CD14-positive monocyte (primary cell): Measurements from ENCODE around the gene GPC2. TPM values are rescaled to one million over a fixed set of nuclear protein-coding genes. Genes with fewer than 3 reads are reported as not detected.

Experiments used
- DNase-seq, 3 donors: peaks; one replicate each; pipeline ENCODE4 v3.0.0-alpha.2; 2011 to 2022
- H2AFZ ChIP-seq: 2 replicates; pipeline ENCODE4 v1.6.0; 2012; ENCODE audit warnings: mild to moderate bottlenecking, low read depth, low read length, inconsistent platforms; ENCODE audit not compliant: insufficient read depth, poor library complexity, severe bottlenecking
- H3K27ac ChIP-seq, 2 donors: 1 replicate in 1 of 2; 2 replicates in 1 of 2; pipeline ENCODE4 v1.5.1; 2012 to 2013; ENCODE audit warnings: low read length in 2 of 2, control low read depth in 1 of 2, inconsistent platforms in 1 of 2, low read depth in 1 of 2, mild to moderate bottlenecking in 1 of 2
- H3K27me3 ChIP-seq, 2 donors: one replicate each; pipeline versions ENCODE4 v1.6.0 to v1.6.1; 2011 to 2013; ENCODE audit warnings: low read length in 2 of 2; ENCODE audit not compliant: control insufficient read depth in 2 of 2, insufficient read depth in 2 of 2
- H3K36me3 ChIP-seq, 2 donors: replicated peaks in 1 of 2; 1 replicate in 1 of 2; 2 replicates in 1 of 2; pipeline versions ENCODE4 v1.5.1 to v1.6.1; 2012 to 2013; ENCODE audit warnings: low read length in 2 of 2, control low read depth in 1 of 2, inconsistent platforms in 1 of 2, mild to moderate bottlenecking in 1 of 2; ENCODE audit not compliant: insufficient read depth in 2 of 2, control insufficient read depth in 1 of 2
- H3K4me1 ChIP-seq, 2 donors: 1 replicate in 1 of 2; 2 replicates in 1 of 2; pipeline versions ENCODE4 v1.5.1 to v1.6.1; 2012 to 2013; ENCODE audit warnings: low read length in 2 of 2, control low read depth in 1 of 2, inconsistent platforms in 1 of 2, mild to moderate bottlenecking in 1 of 2, moderate library complexity in 1 of 2; ENCODE audit not compliant: insufficient read depth in 2 of 2, control insufficient read depth in 1 of 2
- H3K4me2 ChIP-seq: replicated peaks from 2 replicates; pipeline ENCODE3; 2012; ENCODE audit warnings: low read length, moderate library complexity, mild to moderate bottlenecking; ENCODE audit not compliant: poor library complexity, severe bottlenecking; ENCODE audit errors: extremely low read depth
- H3K4me3 ChIP-seq, 3 experiments: fragments of 200-600 bp in 1 of 3; sonication (generic) in 1 of 3; replicated peaks in 1 of 3; 1 replicate in 2 of 3; 2 replicates in 1 of 3; pipeline ENCODE4 v1.5.1; 2011 to 2013; ENCODE audit warnings: low read length in 3 of 3, mild to moderate bottlenecking in 3 of 3, control low read depth in 2 of 3, low read depth in 2 of 3, inconsistent platforms in 1 of 3, moderate library complexity in 1 of 3
- H3K79me2 ChIP-seq: 2 replicates; pipeline ENCODE4 v1.6.0; 2012; ENCODE audit warnings: mild to moderate bottlenecking, control low read depth, inconsistent platforms, low read length, moderate library complexity; ENCODE audit not compliant: insufficient read depth
- H3K9ac ChIP-seq: 2 replicates; pipeline ENCODE4 v1.6.0; 2017; ENCODE audit warnings: low read length, mild to moderate bottlenecking; ENCODE audit not compliant: insufficient read depth, poor library complexity, severe bottlenecking
- H3K9me3 ChIP-seq, 2 donors: replicated peaks in 1 of 2; 1 replicate in 1 of 2; 2 replicates in 1 of 2; pipeline versions ENCODE4 v1.5.1 to v1.6.1; 2012 to 2013; ENCODE audit warnings: low read length in 2 of 2, control low read depth in 1 of 2; ENCODE audit not compliant: control insufficient read depth in 1 of 2, insufficient read depth in 1 of 2
- H4K20me1 ChIP-seq: 2 replicates; pipeline ENCODE4 v1.6.0; 2012; ENCODE audit warnings: mild to moderate bottlenecking, low read length, control low read depth, moderate library complexity; ENCODE audit not compliant: insufficient read depth
- H3K27ac Mint-ChIP-seq, 7 donors: one replicate each; pipeline ENCODE4 v1.8.0; 2020; ENCODE audit warnings: mild to moderate bottlenecking in 7 of 7, mixed read lengths in 7 of 7, moderate library complexity in 6 of 7, inconsistent platforms in 2 of 7
- H3K27me3 Mint-ChIP-seq, 3 donors: one replicate each; pipeline ENCODE4 v1.8.0; 2021 to 2022; ENCODE audit warnings: low read depth in 3 of 3, mild to moderate bottlenecking in 3 of 3, mixed read lengths in 3 of 3, moderate library complexity in 3 of 3, inconsistent platforms in 1 of 3
- H3K36me3 Mint-ChIP-seq, 2 donors: one replicate each; pipeline ENCODE4 v1.8.0; 2020; ENCODE audit warnings: mixed read lengths in 2 of 2, inconsistent platforms in 1 of 2, mild to moderate bottlenecking in 1 of 2
- H3K4me1 Mint-ChIP-seq: one replicate; pipeline ENCODE4 v1.8.0; 2020; ENCODE audit warnings: mild to moderate bottlenecking, mixed read lengths
- H3K4me3 Mint-ChIP-seq, 2 donors: one replicate each; pipeline ENCODE4 v1.8.0; 2020; ENCODE audit warnings: mild to moderate bottlenecking in 2 of 2, mixed read lengths in 2 of 2, moderate library complexity in 1 of 2
- H3K9me3 Mint-ChIP-seq, 7 donors: one replicate each; pipeline ENCODE4 v1.8.0; 2020 to 2022; ENCODE audit warnings: mixed read lengths in 7 of 7, mild to moderate bottlenecking in 6 of 7, moderate library complexity in 6 of 7, inconsistent platforms in 2 of 7
- CTCF ChIP-seq: fragments of 200-600 bp; IDR thresholded peaks from one replicate; pipeline ENCODE4 v1.8.0; 2022; ENCODE audit warnings: antibody characterized with exemption, mild to moderate bottlenecking
- WGBS: methylation state at CpG from one replicate; pipeline ENCODE4 v1.1.5; 2013; ENCODE audit warnings: missing lambda C conversion rate; ENCODE audit not compliant: insufficient coverage; 5-methylcytosine and 5-hydroxymethylcytosine counted together
- intact Hi-C, 2 donors: fragments of 100-400 bp; cut with micrococcal nuclease; formaldehyde crosslinking; loops; one replicate each; pipeline versions ENCODE4 v1.15.0 to v1.15.1; 2023
- polyA plus RNA-seq, 3 donors: library from polyadenylated mRNA; depleted of rRNA in 1 of 3; unstranded in 2 of 3; stranded (reverse) in 1 of 3; fragments of 300-500 nt in 2 of 3; fragments of >200 nt in 1 of 3; fragmentation: Illumina TruSeq in 2 of 3; gene quantifications; 1 replicate in 2 of 3; 2 replicates in 1 of 3; pipeline ENCODE4 v1.2.3, GENCODE V29; 2012 to 2021

The GPC2 gene
- polyA plus RNA-seq, 3 donors = 0.91 TPM; not detected in 2

DNA sequence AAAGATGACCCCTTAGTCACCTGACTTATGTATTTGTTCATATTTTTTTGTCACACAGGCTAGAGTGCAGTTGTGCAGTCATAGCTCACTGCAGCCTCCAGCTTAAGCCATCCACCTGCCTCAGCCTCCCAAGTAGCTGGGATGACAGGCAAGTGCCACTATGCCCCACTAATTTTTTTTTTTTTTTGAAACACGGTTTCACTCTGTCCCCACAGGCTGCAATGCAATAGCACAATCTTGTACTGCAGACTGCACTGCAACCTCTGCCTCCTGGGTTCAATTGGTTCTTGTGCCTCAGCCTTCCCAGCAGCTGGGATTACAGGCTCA lies 48.6 kb downstream of the GPC2 start:
- no peak for TF ChIP-seq CTCF

DNA sequence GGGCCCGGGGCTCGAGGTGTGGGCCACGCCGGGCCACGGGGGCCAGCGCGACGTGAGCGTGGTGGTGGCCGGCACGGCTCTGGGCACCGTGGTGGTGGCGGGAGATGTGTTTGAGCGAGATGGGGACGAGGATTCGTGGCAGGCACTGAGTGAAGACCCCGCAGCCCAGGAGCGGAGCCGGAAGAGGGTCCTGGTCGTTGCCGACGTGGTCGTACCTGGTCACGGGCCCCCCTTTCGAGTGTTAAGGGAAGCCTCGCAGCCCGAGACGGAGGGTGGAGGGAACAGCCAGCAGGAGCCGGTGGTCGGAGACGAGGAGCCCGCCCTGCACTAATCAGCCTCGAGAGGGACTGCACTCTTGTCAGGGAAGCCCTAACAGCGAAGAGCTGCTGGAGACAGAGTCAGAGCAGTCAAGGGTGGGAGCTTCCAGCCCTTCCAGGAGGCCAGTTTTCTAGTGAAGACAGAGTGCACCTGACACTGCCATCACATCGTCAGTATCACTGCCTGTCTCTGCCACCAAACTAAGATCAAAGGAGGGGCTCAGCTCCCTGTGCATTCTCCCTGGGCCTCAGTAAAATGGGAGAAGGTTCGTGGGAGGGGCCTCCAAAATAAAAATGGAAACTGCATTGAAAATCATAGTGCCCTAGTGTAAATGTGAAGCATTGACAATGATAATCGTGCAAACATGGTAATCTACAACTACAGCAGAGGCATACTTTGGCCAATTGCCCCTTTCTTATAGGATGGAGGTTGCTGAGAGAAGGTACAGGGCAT lies 49.1 kb downstream of the GPC2 start:
- Histone ChIP-seq H3K27ac (peak overlapping the region in 1 of 2 donors; percentile 92), H2AFZ (peak overlapping the region; percentile 97), H3K4me1 (peaks cover 36 to 46% of the 10 kb centered on the region in 2 donors), H3K36me3 (no peaks in the 10 kb centered on the region), H3K4me3 (peak overlapping the region; percentile 83 to 93 (median 87)), H3K4me2 (peak overlapping the region; percentile 98), H3K27me3 (peaks cover 0 to 14% of the 10 kb centered on the region in 2 donors), H4K20me1 (peaks cover 3% of the 10 kb centered on the region), H3K9ac (peak overlapping the region; percentile 81), H3K79me2 (peaks cover 13% of the 10 kb centered on the region), H3K9me3 (no peaks in the 10 kb centered on the region)
- DNase-seq = no peak
- Mint-ChIP-seq H3K4me3 (peak overlapping the region; percentile 84 to 98), H3K27me3 (peaks cover 13 to 19% (median 17%) of the 10 kb centered on the region in 3 donors), H3K27ac (peak overlapping the region in 5 of 7 donors; percentile 33 to 78 (median 50)), H3K9me3 (peaks cover 0 to 4% (median 0%) of the 10 kb centered on the region in 7 donors), H3K36me3 (no peaks in the 10 kb centered on the region), H3K4me1 (peaks cover 40% of the 10 kb centered on the region)
- under 1% methylated on average over 32 of the region's 37 CpGs for WGBS
- intact Hi-C loops = loop anchor here (1.0 to 10.0 kb wide), 3 partner anchors 9 to 547 kb away; partner anchors contain the start of genes CNPY4 (in 1 of the 2), GNB2 (in 1 of the 2) and TAF6 (in 1 of the 2)
- no peak for TF ChIP-seq CTCF

More for the DNA sequence above, 48.6 kb downstream of the GPC2 start:
- intact Hi-C loops = loop anchor here in 1 of 2 donors (5.0 to 10.0 kb wide), 2 partner anchors 206 to 546 kb away; partner anchors contain the start of gene GNB2
- Mint-ChIP-seq H3K27ac (no peak overlapping the region), H3K27me3 (peaks cover 14 to 19% (median 17%) of the 10 kb centered on the region in 3 donors), H3K9me3 (peaks cover 0 to 4% (median 0%) of the 10 kb centered on the region in 7 donors), H3K4me1 (peaks cover 40% of the 10 kb centered on the region), H3K36me3 (no peaks in the 10 kb centered on the region), H3K4me3 (peak overlapping the region in 1 of 2 donors; percentile 84)
- H3K4me1 ChIP-seq = peaks cover 36 to 46% of the 10 kb centered on the region in 2 donors
- no peak overlapping the region for H3K4me2 ChIP-seq
- WGBS = 100% methylated on average over 1 of the region's 1 CpG
- no peak overlapping the region for H3K27ac ChIP-seq
- H3K9ac ChIP-seq = peak overlapping the region; percentile 81
- DNase-seq = no peak
- peaks cover 0 to 14% of the 10 kb centered on the region in 2 donors for H3K27me3 ChIP-seq
- H3K36me3 ChIP-seq = no peaks in the 10 kb centered on the region
- no peak overlapping the region for H3K4me3 ChIP-seq
- no peak overlapping the region for H2AFZ ChIP-seq
- H3K79me2 ChIP-seq = peaks cover 13% of the 10 kb centered on the region
- no peaks in the 10 kb centered on the region for H3K9me3 ChIP-seq
- H4K20me1 ChIP-seq = peaks cover 3% of the 10 kb centered on the region
